ENCODE data around the gene PTPRCAP.
A peak's percentile ranks its signal among the peaks of the same experiment; 100 is the strongest.

DNA sequence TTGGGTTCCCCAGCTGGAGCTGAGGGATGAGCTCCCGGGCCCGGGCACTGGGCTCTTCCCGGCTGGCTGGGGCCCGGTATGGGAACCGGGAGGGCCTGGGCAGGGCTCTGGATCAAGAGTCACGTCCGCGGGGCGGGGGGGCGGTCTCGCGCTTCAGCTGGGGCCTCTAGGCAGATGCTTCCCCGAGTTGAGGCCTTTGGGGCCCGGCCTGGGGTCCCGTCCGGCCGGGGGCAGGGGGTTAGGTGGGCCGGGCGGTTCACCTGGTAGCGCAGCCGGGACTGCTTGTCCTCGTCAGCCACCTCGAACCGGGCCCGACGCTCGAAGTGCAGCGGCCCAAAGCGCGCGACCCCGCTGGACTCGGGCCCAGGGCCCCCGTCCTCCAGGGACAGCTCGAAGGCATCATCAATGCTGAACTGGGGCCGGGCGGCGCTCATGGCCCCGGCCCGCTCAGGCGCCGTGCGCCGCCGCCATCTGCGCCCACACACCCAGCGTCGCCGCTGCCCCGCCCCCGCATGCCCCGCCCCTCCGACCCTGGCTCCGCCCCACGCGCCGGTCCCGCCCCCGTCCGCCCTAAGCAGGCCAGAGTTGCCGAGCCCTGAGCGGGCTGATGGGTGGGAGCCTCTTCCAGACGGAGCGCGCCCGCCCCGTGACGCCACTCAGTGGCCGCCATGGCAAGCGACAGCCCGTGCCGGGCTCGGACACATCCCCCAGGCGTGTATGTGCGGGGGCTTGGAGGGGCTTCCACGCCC, 31.5 kb upstream of the PTPRCAP start, which contains the start of gene TMEM134:
- TF ChIP-seq FOXP2 (optimal IDR thresholded peaks at IDR 0.05; ENCODE audit: control extremely low read depth, extremely low read length, insufficient read depth) = peak; percentile 72
- peak; percentile 86 for TF ChIP-seq POLR2AphosphoS5 (IDR thresholded peaks at IDR 0.05; ENCODE audit: borderline replicate concordance, low read depth, low read length)
- no peak for TF ChIP-seq EZH2 (IDR thresholded peaks at IDR 0.05)

Measured in SK-N-MC (cell line).